SK-N-SH (cell line): ENCODE measurements around the gene NMNAT2. TPM values are rescaled to one million over a fixed set of nuclear protein-coding genes. Genes with fewer than 3 reads are reported as not detected.

Experiments used
- CTCF ChIA-PET: fragments of 300-600, 350-600 bp; formaldehyde crosslinking; extraction: SDS; loops from one replicate; lab custom pipeline; 2021; lab: Yijun Ruan, JAX
- POLR2A ChIA-PET: fragments of 350-600 bp; sonication (Branson Sonifier 250); formaldehyde crosslinking; extraction: SDS; loops from one replicate; lab custom pipeline; 2020; ENCODE audit warnings: antibody characterized with exemption, inconsistent platforms; lab: Yijun Ruan, JAX
- DNase-seq: peaks from one replicate; pipeline ENCODE4 v3.0.0; 2012
- H2AFZ ChIP-seq: fragments of 200-600 bp; sonication (generic); 2 replicates; pipeline ENCODE4 v1.8.1; 2016; ENCODE audit warnings: antibody characterized with exemption, mild to moderate bottlenecking, low read depth
- H3F3A ChIP-seq: fragments of 200-600 bp; sonication (generic); replicated peaks from 2 replicates; pipeline ENCODE3; 2016; ENCODE audit warnings: antibody characterized with exemption, mild to moderate bottlenecking; ENCODE audit not compliant: insufficient read depth
- H3K27ac ChIP-seq, 2 experiments: fragments of 200-500 bp in 1 of 2; fragments of 200-600 bp in 1 of 2; sonication (Bioruptor generic) in 1 of 2; sonication (generic), shearing (Covaris generic) in 1 of 2; 2 replicates each; pipeline versions ENCODE4 v1.5.1 to v1.6.1; 2014 to 2016; ENCODE audit warnings: low read depth in 2 of 2, inconsistent platforms in 1 of 2, low read length in 1 of 2, mild to moderate bottlenecking in 1 of 2, mixed read lengths in 1 of 2
- H3K27me3 ChIP-seq: fragments of 200-600 bp; sonication (generic), shearing (Covaris generic); 2 replicates; pipeline ENCODE4 v1.6.1; 2016; ENCODE audit warnings: mixed run types; ENCODE audit not compliant: insufficient read depth
- H3K36me3 ChIP-seq, 2 experiments: fragments of 200-500 bp in 1 of 2; fragments of 200-600 bp in 1 of 2; sonication (Bioruptor generic) in 1 of 2; sonication (generic) in 1 of 2; replicated peaks in 1 of 2; 2 replicates each; pipeline versions ENCODE3 to v1.5.1; 2014 to 2016; ENCODE audit warnings: low read length in 1 of 2, mild to moderate bottlenecking in 1 of 2; ENCODE audit not compliant: insufficient read depth in 2 of 2, control insufficient read depth in 1 of 2
- H3K4me1 ChIP-seq, 2 experiments: fragments of 200-500 bp in 1 of 2; fragments of 200-600 bp in 1 of 2; sonication (Bioruptor generic) in 1 of 2; sonication (generic), shearing (Covaris generic) in 1 of 2; 2 replicates each; pipeline versions ENCODE4 v1.5.1 to v1.6.1; 2014 to 2016; ENCODE audit warnings: low read depth in 1 of 2, low read length in 1 of 2, mixed run types in 1 of 2; ENCODE audit not compliant: insufficient read depth in 2 of 2, control insufficient read depth in 1 of 2
- H3K4me2 ChIP-seq: fragments of 200-600 bp; sonication (generic), shearing (Covaris generic); 2 replicates; pipeline ENCODE4 v1.6.1; 2017; ENCODE audit warnings: mixed run types
- H3K4me3 ChIP-seq, 2 experiments: fragments of 200-500 bp in 1 of 2; fragments of 200-600 bp in 1 of 2; sonication (Bioruptor generic) in 1 of 2; sonication (generic), shearing (Covaris generic) in 1 of 2; 2 replicates each; pipeline versions ENCODE4 v1.5.1 to v1.8.1; 2014 to 2016; ENCODE audit warnings: low read depth in 2 of 2, inconsistent platforms in 1 of 2, low read length in 1 of 2, mild to moderate bottlenecking in 1 of 2, mixed read lengths in 1 of 2, moderate library complexity in 1 of 2
- H3K79me2 ChIP-seq: fragments of 200-600 bp; sonication (generic); 2 replicates; pipeline ENCODE4 v1.8.1; 2017; ENCODE audit warnings: mild to moderate bottlenecking; ENCODE audit not compliant: insufficient read depth
- H3K9ac ChIP-seq: fragments of 200-600 bp; sonication (generic); 2 replicates; pipeline ENCODE4 v1.6.1; 2017; ENCODE audit warnings: mixed run types
- H3K9me2 ChIP-seq: fragments of 200-600 bp; sonication (generic); 2 replicates; pipeline ENCODE4 v1.6.1; 2017; ENCODE audit warnings: mixed run types
- H3K9me3 ChIP-seq: fragments of 200-600 bp; sonication (generic); 2 replicates; pipeline ENCODE4 v1.6.1; 2017; ENCODE audit warnings: mixed run types, mild to moderate bottlenecking, moderate library complexity
- H4K20me1 ChIP-seq: fragments of 200-600 bp; sonication (generic); 2 replicates; pipeline ENCODE4 v1.6.1; 2017; ENCODE audit warnings: mild to moderate bottlenecking, mixed run types; ENCODE audit not compliant: insufficient read depth
- EZH2phosphoT487 ChIP-seq: fragments of 200-600 bp; sonication (generic); IDR thresholded peaks from 2 replicates; pipeline ENCODE4 v1.6.1; 2017; ENCODE audit warnings: low read depth, mixed run types, mild to moderate bottlenecking, antibody characterized with exemption, moderate library complexity, borderline replicate concordance
- RXRA ChIP-seq: IDR thresholded peaks from 2 replicates; pipeline ENCODE4 v1.4.0; 2012; ENCODE audit warnings: low read depth, mild to moderate bottlenecking, borderline replicate concordance
- TCF12 ChIP-seq: IDR thresholded peaks from 2 replicates; pipeline ENCODE4 v1.4.0; 2012
- USF1 ChIP-seq: IDR thresholded peaks from 2 replicates; pipeline ENCODE4 v1.4.0; 2012; ENCODE audit warnings: low read depth, borderline replicate concordance
- WGBS: methylation state at CpG from one replicate; pipeline ENCODE4 v1.1.6; 2017; ENCODE audit warnings: low lambda C conversion rate; 5-methylcytosine and 5-hydroxymethylcytosine counted together
- polyA plus RNA-seq, 3 experiments: library from polyadenylated mRNA; depleted of rRNA; stranded (reverse); fragments of >200 nt; gene quantifications; 2 replicates each; pipeline ENCODE4 v1.2.3, GENCODE V29; 2012
- TF ChIP-seq, protein P1 (sequence below): IDR thresholded peaks from 2 replicates; pipeline ENCODE4 v1.6.1; 2012; ENCODE audit warnings: mild to moderate bottlenecking, low read depth, low read length, moderate library complexity

NMNAT2 gene
- polyA plus RNA-seq, 1 of the 3 experiments (the other 2 are of a cell fraction): 0.07 TPM

- Histone ChIP-seq H3K9ac (peak overlapping the region; percentile 26; the same call in 1 of the 2 replicates), H3K4me1 (peaks cover 13 to 21% of the 10 kb centered on the region in 2 experiments), H3K9me2 (no peaks in the 10 kb centered on the region), H3K27me3 (no peaks in the 10 kb centered on the region), H3F3A (peaks cover 24% of the 10 kb centered on the region), H3K79me2 (no peaks in the 10 kb centered on the region; the same call in 1 of the 2 replicates), H3K9me3 (no peaks in the 10 kb centered on the region), H3K27ac (peak overlapping the region; percentile 29 to 85; a peak in 3 of 4 replicates), H2AFZ (peak overlapping the region; percentile 75), H3K4me2 (peak overlapping the region; percentile 42), H4K20me1 (no peaks in the 10 kb centered on the region), H3K36me3 (no peaks in the 10 kb centered on the region), H3K4me3 (no peak overlapping the region)
- TF ChIP-seq RXRA (0 out of 2 replicates have a peak, but pooled peaks have one; percentile 9), USF1 (no peak)
- TF ChIP-seq, protein P1, sequence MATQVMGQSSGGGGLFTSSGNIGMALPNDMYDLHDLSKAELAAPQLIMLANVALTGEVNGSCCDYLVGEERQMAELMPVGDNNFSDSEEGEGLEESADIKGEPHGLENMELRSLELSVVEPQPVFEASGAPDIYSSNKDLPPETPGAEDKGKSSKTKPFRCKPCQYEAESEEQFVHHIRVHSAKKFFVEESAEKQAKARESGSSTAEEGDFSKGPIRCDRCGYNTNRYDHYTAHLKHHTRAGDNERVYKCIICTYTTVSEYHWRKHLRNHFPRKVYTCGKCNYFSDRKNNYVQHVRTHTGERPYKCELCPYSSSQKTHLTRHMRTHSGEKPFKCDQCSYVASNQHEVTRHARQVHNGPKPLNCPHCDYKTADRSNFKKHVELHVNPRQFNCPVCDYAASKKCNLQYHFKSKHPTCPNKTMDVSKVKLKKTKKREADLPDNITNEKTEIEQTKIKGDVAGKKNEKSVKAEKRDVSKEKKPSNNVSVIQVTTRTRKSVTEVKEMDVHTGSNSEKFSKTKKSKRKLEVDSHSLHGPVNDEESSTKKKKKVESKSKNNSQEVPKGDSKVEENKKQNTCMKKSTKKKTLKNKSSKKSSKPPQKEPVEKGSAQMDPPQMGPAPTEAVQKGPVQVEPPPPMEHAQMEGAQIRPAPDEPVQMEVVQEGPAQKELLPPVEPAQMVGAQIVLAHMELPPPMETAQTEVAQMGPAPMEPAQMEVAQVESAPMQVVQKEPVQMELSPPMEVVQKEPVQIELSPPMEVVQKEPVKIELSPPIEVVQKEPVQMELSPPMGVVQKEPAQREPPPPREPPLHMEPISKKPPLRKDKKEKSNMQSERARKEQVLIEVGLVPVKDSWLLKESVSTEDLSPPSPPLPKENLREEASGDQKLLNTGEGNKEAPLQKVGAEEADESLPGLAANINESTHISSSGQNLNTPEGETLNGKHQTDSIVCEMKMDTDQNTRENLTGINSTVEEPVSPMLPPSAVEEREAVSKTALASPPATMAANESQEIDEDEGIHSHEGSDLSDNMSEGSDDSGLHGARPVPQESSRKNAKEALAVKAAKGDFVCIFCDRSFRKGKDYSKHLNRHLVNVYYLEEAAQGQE: peak; percentile 48; the same call in 1 of the 2 replicates
- ChIA-PET POLR2A (no interaction called here), CTCF (interaction anchor here (1.0 to 2.4 kb wide), 4 partner anchors 8 to 337 kb away, joined by 3 to 9 read pairs (median 3); no protein-coding TSS in a partner anchor)
- DNase-seq: no peak
- 54% methylated on average over 4 of the region's 4 CpGs for WGBS
Observed at GRCh38 chr1:183272390-183272848, 145.8 kb downstream of the NMNAT2 start.

GRCh38 chr1:183270541-183271141 lies 147.5 kb downstream of the NMNAT2 start:
- H3K4me2 ChIP-seq: peak overlapping the region; percentile 58
- no peaks in the 10 kb centered on the region for H3K36me3 ChIP-seq
- peak overlapping the region; percentile 34 to 85; a peak in 3 of 4 replicates for H3K27ac ChIP-seq
- H3K27me3 ChIP-seq: no peaks in the 10 kb centered on the region
- H3K79me2 ChIP-seq: no peaks in the 10 kb centered on the region; the same call in 1 of the 2 replicates
- WGBS: 48% methylated on average over 5 of the region's 5 CpGs
- TF ChIP-seq TCF12 (peak; percentile 17; the same call in 1 of the 2 replicates), EZH2phosphoT487 (no peak)
- H3K9me2 ChIP-seq: no peaks in the 10 kb centered on the region
- H3F3A ChIP-seq: peaks cover 24% of the 10 kb centered on the region
- H3K9ac ChIP-seq: no peak overlapping the region
- H3K4me3 ChIP-seq: no peak overlapping the region
- ChIA-PET POLR2A (no interaction called here), CTCF (interaction anchor here (0.7 to 4.2 kb wide), 3 partner anchors 10 to 36 kb away, joined by 3 to 18 read pairs (median 6); no protein-coding TSS in a partner anchor)
- H3K4me1 ChIP-seq: peaks cover 13 to 22% of the 10 kb centered on the region in 2 experiments
- H2AFZ ChIP-seq: peak overlapping the region; percentile 66
- H4K20me1 ChIP-seq: no peaks in the 10 kb centered on the region
- peak; percentile 53 for DNase-seq
- no peaks in the 10 kb centered on the region for H3K9me3 ChIP-seq
